H54 (cell line): Measurements from ENCODE around the gene PML.

ENCODE experiments used
- DNase-seq: peaks from one replicate; pipeline ENCODE4 v3.0.0; 2011; ENCODE audit warnings: low spot score, mixed read lengths; ENCODE audit not compliant: insufficient read length
- FAIRE-seq: peaks from 3 replicates; lab custom pipeline; 2011; peaks lifted over from hg19 to GRCh38; lab: Jason Lieb, UNC
- POLR2A ChIP-seq: IDR thresholded peaks from 2 replicates; pipeline ENCODE4 v1.6.1; 2011; ENCODE audit warnings: low read depth, mild to moderate bottlenecking, low read length

PML gene

DNA sequence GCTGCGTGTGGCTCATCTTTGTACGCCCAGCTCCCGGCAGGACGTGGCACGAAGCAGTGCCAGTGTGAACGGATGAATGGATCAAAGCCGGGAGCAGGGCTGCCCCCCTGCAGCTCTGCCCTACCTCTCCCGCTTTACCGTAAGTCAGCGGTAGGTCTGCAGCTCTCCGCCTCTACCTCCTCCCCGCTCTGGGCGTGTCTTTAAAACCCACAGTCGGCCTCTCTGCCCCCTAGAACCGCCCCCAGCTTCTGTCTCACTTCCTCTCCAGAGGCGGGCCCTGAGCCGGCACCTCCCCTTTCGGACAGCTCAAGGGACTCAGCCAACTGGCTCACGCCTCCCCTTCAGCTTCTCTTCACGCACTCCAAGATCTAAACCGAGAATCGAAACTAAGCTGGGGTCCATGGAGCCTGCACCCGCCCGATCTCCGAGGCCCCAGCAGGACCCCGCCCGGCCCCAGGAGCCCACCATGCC lies at the start of gene PML:
PML (plus strand) TSS at position 304 of the 471 bp plus-strand sequence; CDS start at position 401, 97 bp downstream.
- DNase-seq (peak; percentile 47), FAIRE-seq (no peak)
- peak; percentile 85 for TF ChIP-seq POLR2A

DNA sequence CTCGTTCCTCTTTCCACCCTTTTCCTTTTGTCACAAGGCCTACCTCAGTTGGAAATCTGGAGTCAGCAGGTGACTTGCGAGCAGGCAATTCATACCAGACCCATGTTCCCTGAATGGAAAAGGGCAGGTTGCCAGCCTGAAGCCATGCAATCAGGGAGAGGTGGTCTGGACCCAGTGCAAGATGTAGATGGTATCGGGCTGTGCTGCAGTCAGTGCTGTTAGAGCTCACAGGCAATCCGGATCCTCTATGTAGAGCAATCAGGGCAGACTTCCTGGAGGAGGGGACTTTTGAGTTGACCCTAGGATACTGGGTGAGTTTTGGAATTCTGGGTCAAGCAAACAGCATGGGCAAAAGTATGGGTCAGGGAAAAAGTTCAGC lies 49.4 kb upstream of the PML start:
- no peak for DNase-seq
- no peak for FAIRE-seq
- TF ChIP-seq POLR2A = no peak

DNA sequence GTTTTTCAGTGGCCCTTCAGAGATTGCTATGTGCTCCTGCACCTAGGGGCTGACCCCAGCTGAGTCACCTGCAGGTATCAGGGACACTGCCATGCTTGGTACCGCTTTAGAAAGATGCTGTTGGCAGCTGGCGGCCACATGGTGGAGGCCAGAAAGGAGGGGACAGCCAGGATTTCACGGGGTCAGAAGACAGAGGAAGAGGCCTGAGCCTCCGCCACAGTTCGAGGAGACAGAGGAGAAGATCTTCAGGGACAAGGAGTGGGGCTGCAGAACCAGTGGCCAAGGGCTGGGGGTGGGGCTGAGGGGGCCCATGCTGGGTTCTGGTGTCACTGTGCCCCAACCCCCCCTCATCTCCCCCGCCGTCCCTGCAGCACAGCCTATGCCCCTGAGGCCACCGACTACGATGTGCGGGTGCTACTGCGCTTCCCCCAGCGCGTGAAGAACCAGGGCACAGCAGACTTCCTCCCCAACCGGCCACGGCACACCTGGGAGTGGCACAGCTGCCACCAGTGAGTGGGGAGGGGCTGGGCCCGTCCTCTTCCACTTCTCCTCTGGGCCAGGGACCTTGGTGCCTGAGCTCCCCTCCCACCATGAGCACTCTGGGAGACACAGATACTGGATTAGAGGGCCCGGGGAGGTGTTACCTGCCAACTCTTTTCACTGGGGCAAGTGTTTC lies 48.3 kb upstream of the PML start:
- DNase-seq (no peak), FAIRE-seq (no peak)
- no peak for TF ChIP-seq POLR2A

GRCh38 chr15:73946795-73947370 lies 47.6 kb upstream of the PML start:
- no peak for FAIRE-seq
- no peak for DNase-seq
- TF ChIP-seq POLR2A = no peak

- no peak for FAIRE-seq
- no peak for DNase-seq
- no peak for TF ChIP-seq POLR2A
Measured at GRCh38 chr15:73947651-73948050, 46.9 kb upstream of the PML start.

GRCh38 chr15:73948396-73948795 lies 46.1 kb upstream of the PML start:
- TF ChIP-seq POLR2A = no peak
- FAIRE-seq (no peak), DNase-seq (no peak)

- no peak for TF ChIP-seq POLR2A
- DNase-seq (no peak), FAIRE-seq (no peak)
Measured at GRCh38 chr15:73948982-73949381, 45.5 kb upstream of the PML start.

GRCh38 chr15:73949496-73949895 lies 45.0 kb upstream of the PML start:
- DNase-seq = no peak
- no peak for FAIRE-seq

DNA sequence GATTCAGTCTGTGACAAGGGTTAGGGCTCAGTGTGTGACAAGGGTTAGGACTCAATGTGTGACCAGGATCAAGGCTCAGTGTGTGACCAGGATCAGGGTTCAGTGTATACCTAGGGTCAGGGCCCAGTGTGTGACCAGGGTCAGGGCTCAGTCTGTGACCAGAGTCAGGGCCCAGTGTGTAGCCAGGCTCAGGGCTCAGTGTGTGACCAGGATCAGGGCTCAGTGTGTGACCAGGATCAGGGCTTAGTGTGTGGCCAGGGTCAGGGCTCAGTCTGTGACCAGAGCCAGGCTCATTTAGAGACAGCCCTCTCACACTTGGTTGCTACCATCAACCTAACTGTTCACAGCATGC lies 44.1 kb upstream of the PML start:
- DNase-seq (no peak), FAIRE-seq (no peak)
- no peak for TF ChIP-seq POLR2A

More at GRCh38 chr15:73949496-73949895, 45.0 kb upstream of the PML start:
- no peak for TF ChIP-seq POLR2A

DNA sequence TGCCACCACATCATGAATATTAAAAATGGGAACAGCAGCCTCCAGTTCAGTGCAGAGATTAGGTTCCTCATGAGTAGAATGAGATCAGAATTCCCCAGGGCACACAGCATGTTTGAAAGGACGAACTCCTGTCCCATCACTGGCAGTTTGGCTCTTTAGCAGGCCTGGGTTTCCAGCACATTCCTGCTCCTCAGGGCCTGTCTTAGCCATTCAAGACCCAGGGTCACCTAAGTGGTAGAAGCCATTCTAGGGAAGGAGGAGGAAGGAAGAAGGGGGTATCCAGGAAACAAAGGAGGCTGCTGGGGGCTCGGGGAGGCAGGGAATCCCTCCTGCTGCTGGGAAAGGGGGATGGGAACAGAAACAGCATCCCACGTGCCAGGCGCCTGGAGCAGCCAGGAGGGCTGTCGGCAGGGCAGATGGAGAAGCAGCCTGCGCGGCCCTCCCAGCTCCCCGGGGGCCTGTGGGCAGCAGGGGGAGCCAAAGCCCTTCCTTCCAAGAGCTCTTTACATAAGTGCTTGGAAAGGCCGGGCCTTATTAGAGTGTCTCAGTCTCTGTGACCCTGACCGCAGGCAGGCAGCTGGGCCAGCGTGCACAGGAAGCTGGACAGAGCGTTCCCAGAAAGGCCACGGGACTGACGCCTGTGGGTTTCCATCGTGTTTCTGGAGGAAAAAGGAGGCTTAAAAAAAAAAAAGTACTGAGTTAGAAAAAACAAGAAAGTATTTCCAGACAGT lies 43.5 kb upstream of the PML start:
- FAIRE-seq = no peak
- TF ChIP-seq POLR2A = 0 out of 2 replicates have a peak, but pooled peaks have one; percentile 8
- DNase-seq = no peak

GRCh38 chr15:73951601-73952000 lies 42.9 kb upstream of the PML start:
- FAIRE-seq (no peak), DNase-seq (no peak)
- no peak for TF ChIP-seq POLR2A

DNA sequence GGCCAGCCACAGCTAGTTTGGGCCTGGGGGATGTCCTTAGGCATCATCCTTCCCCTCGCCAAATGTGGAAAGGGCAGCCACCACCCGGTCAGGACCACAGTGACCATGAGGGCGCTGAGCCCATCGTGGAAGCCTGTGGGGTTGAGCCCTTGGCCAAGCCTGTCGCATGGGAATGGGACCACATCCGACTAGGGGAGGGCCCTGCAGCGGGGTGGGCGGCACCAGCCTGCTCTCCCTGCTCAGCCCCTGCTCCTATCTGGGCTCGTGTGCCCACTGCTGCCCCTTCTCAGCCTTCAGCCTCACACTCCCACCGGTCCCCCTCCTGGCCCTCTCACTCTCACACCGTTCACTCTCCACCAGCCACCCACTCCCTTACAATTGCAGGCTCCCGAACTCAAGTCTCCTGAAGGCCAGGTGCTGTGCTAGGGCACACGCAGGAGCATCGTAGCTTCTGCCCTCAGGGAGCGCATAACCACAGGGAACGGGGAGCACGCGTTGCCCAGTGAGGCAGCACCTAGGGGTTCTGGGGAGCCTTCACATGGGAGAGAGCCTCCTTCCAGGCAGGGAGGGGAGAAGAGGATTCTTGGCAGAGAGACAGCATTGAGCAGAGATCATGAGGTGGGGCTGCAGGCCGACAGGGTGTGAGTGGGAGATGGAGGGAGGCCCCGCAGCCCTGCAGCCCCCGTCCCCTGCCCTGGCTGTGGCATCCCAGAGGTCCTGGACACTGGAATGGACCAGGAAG lies 42.2 kb upstream of the PML start:
- FAIRE-seq (no peak), DNase-seq (no peak)

GRCh38 chr15:73952913-73953750 lies 41.4 kb upstream of the PML start:
- FAIRE-seq (no peak), DNase-seq (no peak)
- no peak for TF ChIP-seq POLR2A

More for the DNA sequence above, 42.2 kb upstream of the PML start:
- no peak for TF ChIP-seq POLR2A
